Spleen (tissue), 11 donors: ENCODE measurements around the gene ATRN. TPM values are rescaled to one million over a fixed set of nuclear protein-coding genes. Genes with fewer than 3 reads are reported as not detected.

Experiments
- DNase-seq: peaks from one replicate; pipeline ENCODE4 v3.0.0-alpha.2; 2020
- H3K27ac ChIP-seq, 8 donors: fragments of 200-600 bp; sonication (generic) in 7 of 8; 1 replicate in 4 of 8; 2 replicates in 4 of 8; pipeline versions ENCODE4 v1.5.0 to v1.8.0; 2016 to 2021; ENCODE audit warnings: inconsistent platforms in 4 of 8, mild to moderate bottlenecking in 4 of 8, moderate library complexity in 1 of 8
- H3K27me3 ChIP-seq, 7 donors: fragments of 200-600 bp; sonication (generic) in 6 of 7; replicated peaks in 1 of 7; 1 replicate in 4 of 7; 2 replicates in 3 of 7; pipeline versions ENCODE4 v1.5.0 to v1.8.0; 2016 to 2021; ENCODE audit warnings: inconsistent platforms in 3 of 7, mild to moderate bottlenecking in 1 of 7
- H3K36me3 ChIP-seq, 6 donors: fragments of 200-600 bp; sonication (generic) in 5 of 6; 1 replicate in 4 of 6; 2 replicates in 2 of 6; pipeline versions ENCODE4 v1.5.0 to v1.8.0; 2016 to 2021; ENCODE audit warnings: inconsistent platforms in 2 of 6
- H3K4me1 ChIP-seq, 6 donors: fragments of 200-600 bp; sonication (generic) in 5 of 6; 1 replicate in 3 of 6; 2 replicates in 3 of 6; pipeline versions ENCODE4 v1.5.0 to v1.8.0; 2016 to 2021; ENCODE audit warnings: inconsistent platforms in 3 of 6
- H3K4me3 ChIP-seq, 8 donors: fragments of 200-600 bp; sonication (generic) in 7 of 8; 1 replicate in 4 of 8; 2 replicates in 4 of 8; pipeline versions ENCODE4 v1.5.0 to v1.8.0; 2016 to 2021; ENCODE audit warnings: inconsistent platforms in 4 of 8, mild to moderate bottlenecking in 4 of 8, moderate library complexity in 2 of 8
- H3K9me3 ChIP-seq, 8 donors: fragments of 200-600 bp; sonication (generic) in 7 of 8; 1 replicate in 4 of 8; 2 replicates in 4 of 8; pipeline versions ENCODE4 v1.5.0 to v1.8.0; 2016 to 2021; ENCODE audit warnings: inconsistent platforms in 4 of 8
- CTCF ChIP-seq, 11 experiments: fragments of 200-600 bp in 7 of 11; fragments of 450-650 bp in 4 of 11; sonication (generic) in 4 of 11; IDR thresholded peaks in 8 of 11; conservative IDR thresholded peaks in 3 of 11; 1 replicate in 7 of 11; 2 replicates in 4 of 11; pipeline versions ENCODE4 v1.4.0 to v1.8.0; 2016 to 2021; ENCODE audit warnings: antibody characterized with exemption in 11 of 11, inconsistent platforms in 4 of 11, mild to moderate bottlenecking in 1 of 11
- POLR2A ChIP-seq, 3 donors: fragments of 450-650 bp; IDR thresholded peaks; one replicate each; pipeline ENCODE4 v1.5.1; 2017; ENCODE audit warnings: antibody characterized with exemption in 3 of 3, mild to moderate bottlenecking in 1 of 3
- POLR2AphosphoS5 ChIP-seq, 3 donors: sonication (generic); formaldehyde crosslinking; IDR thresholded peaks; one replicate each; pipeline ENCODE4 v1.5.1; 2017; ENCODE audit warnings: antibody characterized with exemption in 3 of 3
- WGBS, 5 donors: extraction: QIAGEN DNeasy Blood & Tissue Kit in 3 of 5; methylation state at CpG; one replicate each; pipeline versions ENCODE4 v1.1.5 to v1.1.7; 2013 to 2018; 5-methylcytosine and 5-hydroxymethylcytosine counted together
- intact Hi-C: fragments of 100-400 bp; cut with DNase I; formaldehyde crosslinking; loops from one replicate; pipeline ENCODE4 v1.15.0; 2023; ENCODE audit warnings: low total_unique reads
- polyA plus RNA-seq, 3 donors: library from polyadenylated mRNA; stranded (reverse); fragments of 200-250 nt; gene quantifications; one replicate each; pipeline ENCODE4 v1.2.1, GENCODE V29; 2013
- total RNA-seq, 7 donors: library from RNA; depleted of rRNA in 3 of 7; stranded (reverse); fragments of >200 nt in 3 of 7; fragmentation: NEBNext Ultra II Directional in 4 of 7; extraction: Animal tissue kit (Norgen Biotek cat#: 25700) in 4 of 7; gene quantifications; one replicate each; pipeline versions ENCODE4 v1.1.0 to v1.2.1, GENCODE V29; 2016 to 2021
- donor health status: healthy with polysubstance abuse.
- donor health status: DM: no; HTN: no; CAD: no; lungs with moderate emphysema.
- donor health status: DM: no; HTN: no; CAD: no.
- donor health status: Bipolar disorder and iron deficiency.
- donor health status: healthy.
- donor health status: DM: no; HTN: no; CAD: no.
- donor health status: DM: yes; HTN: yes; CAD: no.

ATRN gene
- total and polyA plus RNA-seq, 10 donors, result 1.8 to 49.9 (median 27.6) TPM

- H3K4me3 ChIP-seq, result no peak overlapping the region
- no peaks in the 10 kb centered on the region for H3K27me3 ChIP-seq
- TF ChIP-seq CTCF (IDR thresholded peaks at IDR 0.05 in 8 of 11, conservative IDR thresholded peaks at IDR 0.05 in 3 of 11), result no peak
- TF ChIP-seq POLR2AphosphoS5 (IDR thresholded peaks at IDR 0.05), result no peak
- TF ChIP-seq POLR2A (IDR thresholded peaks at IDR 0.05), result no peak
- 74 to 91% (median 80%) methylated on average over 6 of the region's 6 CpGs for WGBS, 5 donors
- no peaks in the 10 kb centered on the region for H3K9me3 ChIP-seq
- DNase-seq, result no peak
- H3K4me1 ChIP-seq, result peaks cover 0 to 12% (median 0%) of the 10 kb centered on the region in 6 donors
- H3K36me3 ChIP-seq, result no peaks in the 10 kb centered on the region
- no peak overlapping the region for H3K27ac ChIP-seq
- intact Hi-C loops, result no loop called here
Measured at GRCh38 chr20:3434232-3434631, 36.6 kb upstream of the ATRN start.

GRCh38 chr20:3436864-3437574 lies 33.8 kb upstream of the ATRN start:
- Histone ChIP-seq H3K4me3 (no peak overlapping the region), H3K36me3 (no peaks in the 10 kb centered on the region), H3K27ac (no peak overlapping the region), H3K9me3 (no peaks in the 10 kb centered on the region), H3K27me3 (no peaks in the 10 kb centered on the region), H3K4me1 (no peaks in the 10 kb centered on the region)
- WGBS, 5 donors, result 65 to 94% (median 92%) methylated on average over 2 of the region's 2 CpGs
- TF ChIP-seq CTCF (IDR thresholded peaks at IDR 0.05 in 8 of 11, conservative IDR thresholded peaks at IDR 0.05 in 3 of 11) (no peak), POLR2AphosphoS5 (IDR thresholded peaks at IDR 0.05) (no peak), POLR2A (IDR thresholded peaks at IDR 0.05) (no peak)
- intact Hi-C loops, result no loop called here
- DNase-seq, result no peak

- WGBS, 5 donors, result 89 to 94% (median 92%) methylated on average over 8 of the region's 8 CpGs
- H3K9me3 ChIP-seq, result no peaks in the 10 kb centered on the region
- TF ChIP-seq POLR2AphosphoS5 (IDR thresholded peaks at IDR 0.05), result no peak
- TF ChIP-seq CTCF (IDR thresholded peaks at IDR 0.05 in 8 of 11, conservative IDR thresholded peaks at IDR 0.05 in 3 of 11), result no peak
- no peak for DNase-seq
- no peak overlapping the region for H3K4me3 ChIP-seq
- no peaks in the 10 kb centered on the region for H3K36me3 ChIP-seq
- H3K27ac ChIP-seq, result no peak overlapping the region
- no peaks in the 10 kb centered on the region for H3K27me3 ChIP-seq
- H3K4me1 ChIP-seq, result no peaks in the 10 kb centered on the region
- intact Hi-C loops, result no loop called here
Measured at GRCh38 chr20:3446779-3447178, 24.0 kb upstream of the ATRN start.

GRCh38 chr20:3447321-3447720 lies 23.5 kb upstream of the ATRN start:
- TF ChIP-seq POLR2AphosphoS5 (IDR thresholded peaks at IDR 0.05) (no peak), POLR2A (IDR thresholded peaks at IDR 0.05) (no peak), CTCF (IDR thresholded peaks at IDR 0.05 in 8 of 11, conservative IDR thresholded peaks at IDR 0.05 in 3 of 11) (no peak)
- no peaks in the 10 kb centered on the region for H3K36me3 ChIP-seq
- H3K4me1 ChIP-seq, result no peaks in the 10 kb centered on the region
- H3K4me3 ChIP-seq, result no peak overlapping the region
- H3K27me3 ChIP-seq, result no peaks in the 10 kb centered on the region
- intact Hi-C loops, result no loop called here
- 75 to 87% (median 84%) methylated on average over 2 of the region's 2 CpGs for WGBS, 5 donors
- DNase-seq, result no peak
- H3K27ac ChIP-seq, result no peak overlapping the region
- no peaks in the 10 kb centered on the region for H3K9me3 ChIP-seq
